T47D (cell line): ENCODE results near the gene ZNF709.
"Not testable (repeated sequence)": the region's sequence is repeated elsewhere in the genome, so short reads cannot be mapped to it uniquely, and the experiment has no call there.

Experiments
- DNase-seq, 2 experiments: peaks; one replicate each; pipeline versions ENCODE4 v3.0.0 to v3.0.0-alpha.2; 2011 to 2012; ENCODE audit warnings: low read depth in 1 of 2, low spot score in 1 of 2
- JUND ChIP-seq: IDR thresholded peaks from 2 replicates; pipeline ENCODE4 v1.6.1; 2012; ENCODE audit warnings: low read depth
- in situ Hi-C: cut with HindIII; loops from 2 replicates; pipeline ENCODE4 v1.10.0; 2016; ENCODE audit warnings: low sequenced_read_pairs, low pct_unique_long_range_greater_than_20kb

The ZNF709 gene

GRCh38 chr19:12425888-12426274 is 58.7 kb downstream of the ZNF709 start:
- no peak for DNase-seq
- in situ Hi-C loops = no loop called here
- TF ChIP-seq JUND = no peak

- TF ChIP-seq JUND = no peak
- in situ Hi-C loops = no loop called here
- no peak for DNase-seq
These were observed 59.3 kb downstream of the ZNF709 start for GRCh38 chr19:12425236-12425887.

- in situ Hi-C loops = not testable (repeated sequence)
- DNase-seq = peak in 1 of 2 experiments; percentile 42
These were observed 67.3 kb downstream of the ZNF709 start for GRCh38 chr19:12417273-12417672.

- no peak for TF ChIP-seq JUND
- DNase-seq = no peak
- in situ Hi-C loops = no loop called here
These were observed 72.7 kb downstream of the ZNF709 start for GRCh38 chr19:12411893-12412292.
